Endothelial cell of umbilical vein (primary cell): ENCODE data around the gene FOXM1. TPM values are rescaled to one million over a fixed set of nuclear protein-coding genes. Genes with fewer than 3 reads are reported as not detected.

Experiments used
- BruUV-seq: library from RNA; stranded (reverse); fragments of 400-500 nt; replicated peaks from 2 replicates; lab custom pipeline; 2021; lab: Mats Ljungman, UMichigan
- CTCF ChIA-PET: fragments of 300-600, 350-600 bp; sonication (Branson Sonifier 250); formaldehyde crosslinking; loops from one replicate; lab custom pipeline; 2021; ENCODE audit warnings: antibody characterized with exemption, inconsistent platforms; lab: Charles Lee
- POLR2A ChIA-PET: fragments of 300-600, 350-600 bp; sonication (Branson Sonifier 250); formaldehyde crosslinking; loops from one replicate; lab custom pipeline; 2021; ENCODE audit warnings: antibody characterized with exemption, inconsistent platforms; lab: Charles Lee
- DNase-seq: peaks from one replicate; pipeline ENCODE4 v3.0.0-alpha.2; 2011; ENCODE audit warnings: low read depth, low spot score
- FAIRE-seq: peaks from 2 replicates; lab custom pipeline; 2011; peaks lifted over from hg19 to GRCh38; lab: Jason Lieb, UNC
- H2AFZ ChIP-seq: 2 replicates; pipeline ENCODE4 v1.6.0; 2012; ENCODE audit warnings: low read depth, low read length, control low read depth, inconsistent platforms
- H3K27ac ChIP-seq: 2 replicates; pipeline ENCODE4 v1.5.1; 2011; ENCODE audit warnings: low read depth, mild to moderate bottlenecking, control low read depth, low read length, moderate library complexity; ENCODE audit not compliant: insufficient read depth
- H3K27me3 ChIP-seq, 2 experiments: 2 replicates each; pipeline versions ENCODE4 v1.6.0 to v1.6.1; 2011; ENCODE audit warnings: low read length in 2 of 2, mixed read lengths in 1 of 2; ENCODE audit not compliant: control insufficient read depth in 2 of 2, insufficient read depth in 2 of 2
- H3K36me3 ChIP-seq, 2 experiments: 2 replicates in 1 of 2; 3 replicates in 1 of 2; pipeline ENCODE4 v1.5.1; 2011; ENCODE audit warnings: low read length in 2 of 2, mild to moderate bottlenecking in 1 of 2, moderate library complexity in 1 of 2; ENCODE audit not compliant: control insufficient read depth in 2 of 2, insufficient read depth in 2 of 2; ENCODE audit errors: extremely low read depth in 1 of 2
- H3K4me1 ChIP-seq: 3 replicates; pipeline ENCODE4 v1.5.1; 2011; ENCODE audit warnings: mild to moderate bottlenecking, low read length; ENCODE audit not compliant: control insufficient read depth, insufficient read depth; ENCODE audit errors: extremely low read depth
- H3K4me2 ChIP-seq: 2 replicates; pipeline ENCODE4 v1.6.1; 2011; ENCODE audit warnings: low read length, control low read depth, mixed read lengths; ENCODE audit not compliant: insufficient read depth
- H3K4me3 ChIP-seq, 3 experiments: fragments of 200-600 bp in 1 of 3; sonication (generic), shearing (Covaris generic) in 1 of 3; replicated peaks in 1 of 3; 2 replicates each; pipeline ENCODE4 v1.5.1; 2011 to 2016; ENCODE audit warnings: control low read depth in 3 of 3, low read length in 3 of 3, mild to moderate bottlenecking in 2 of 3, inconsistent platforms in 1 of 3, low read depth in 1 of 3, moderate library complexity in 1 of 3; ENCODE audit not compliant: insufficient read depth in 1 of 3
- H3K79me2 ChIP-seq: 2 replicates; pipeline ENCODE4 v1.6.0; 2012; ENCODE audit warnings: low read length, inconsistent platforms; ENCODE audit not compliant: control insufficient read depth, insufficient read depth
- H3K9ac ChIP-seq: replicated peaks from 2 replicates; pipeline ENCODE3; 2011; ENCODE audit warnings: low read length, control low read depth; ENCODE audit not compliant: insufficient read depth; ENCODE audit errors: extremely low read depth
- H3K9me1 ChIP-seq: replicated peaks from 3 replicates; pipeline ENCODE4 v1.6.0; 2011; ENCODE audit warnings: mild to moderate bottlenecking, low read length; ENCODE audit not compliant: control insufficient read depth, insufficient read depth; ENCODE audit errors: extremely low read depth
- H3K9me3 ChIP-seq: replicated peaks from 2 replicates; pipeline ENCODE4 v1.5.1; 2012; ENCODE audit warnings: low read length, inconsistent platforms; ENCODE audit not compliant: control insufficient read depth, insufficient read depth
- H4K20me1 ChIP-seq: replicated peaks from 2 replicates; pipeline ENCODE3; 2011; ENCODE audit warnings: mild to moderate bottlenecking, low read length; ENCODE audit not compliant: control insufficient read depth, insufficient read depth; ENCODE audit errors: extremely low read depth
- EZH2 ChIP-seq: IDR thresholded peaks from 2 replicates; pipeline ENCODE4 v1.6.1; 2012; ENCODE audit warnings: borderline replicate concordance, low read depth, mild to moderate bottlenecking, moderate library complexity, low read length, inconsistent platforms; ENCODE audit not compliant: severe bottlenecking
- FOS ChIP-seq: IDR thresholded peaks from 2 replicates; pipeline ENCODE4 v1.6.1; 2011; ENCODE audit warnings: mild to moderate bottlenecking, low read length, moderate library complexity, borderline replicate concordance; ENCODE audit not compliant: insufficient read depth
- GATA2 ChIP-seq: IDR thresholded peaks from 2 replicates; pipeline ENCODE4 v1.7.0; 2011; ENCODE audit warnings: low read depth, mild to moderate bottlenecking, moderate library complexity, mixed read lengths, low read length; ENCODE audit not compliant: insufficient read length, insufficient read depth
- JUN ChIP-seq: IDR thresholded peaks from 2 replicates; pipeline ENCODE4 v1.6.1; 2011; ENCODE audit warnings: borderline replicate concordance, low read depth; ENCODE audit not compliant: insufficient read length, insufficient read depth
- MYC ChIP-seq: IDR thresholded peaks from one replicate; pipeline ENCODE4 v1.6.1; 2011; ENCODE audit warnings: mild to moderate bottlenecking, low read depth, low read length
- POLR2A ChIP-seq: IDR thresholded peaks from 2 replicates; pipeline ENCODE4 v1.6.1; 2012; ENCODE audit warnings: low read depth, mild to moderate bottlenecking, control low read depth, low read length
- POLR2AphosphoS5 ChIP-seq: IDR thresholded peaks from 2 replicates; pipeline ENCODE4 v1.6.1; 2012; ENCODE audit warnings: low read depth, mild to moderate bottlenecking, control low read depth, low read length, moderate library complexity; ENCODE audit not compliant: insufficient read depth
- dilution Hi-C: fragments of 300-500 bp; cut with MboI; formaldehyde crosslinking; loops from one replicate; pipeline ENCODE4 v1.15.0; 2019; ENCODE audit warnings: low sequenced_read_pairs; ENCODE audit not compliant: extremely low pct_ligation_motif_present
- intact Hi-C: fragments of 100-400 bp; cut with micrococcal nuclease; formaldehyde crosslinking; loops from one replicate; pipeline ENCODE4 v1.10.0; 2022
- polyA plus RNA-seq, 4 experiments: library from polyadenylated mRNA; depleted of rRNA in 3 of 4; stranded (reverse) in 3 of 4; unstranded in 1 of 4; fragments of >200 nt; gene quantifications; 2 replicates each; pipeline versions ENCODE4 v1.2.1 to v1.2.3, GENCODE V29; 2011 to 2012; ENCODE audit warnings: missing spikeins in 1 of 4
- total RNA-seq: library from RNA; stranded (reverse); gene quantifications from 2 replicates; pipeline ENCODE4 v1.2.3, GENCODE V29; 2021
- TF ChIP-seq, protein P1 (sequence below): IDR thresholded peaks from 2 replicates; pipeline ENCODE4 v1.6.1; 2011; ENCODE audit not compliant: insufficient read depth, insufficient read length
- TF ChIP-seq, protein P2 (sequence below), 2 donors: IDR thresholded peaks; 1 replicate in 1 of 2; 2 replicates in 1 of 2; pipeline ENCODE4 v1.5.1; 2011; ENCODE audit warnings: low read length in 2 of 2, mild to moderate bottlenecking in 2 of 2, moderate library complexity in 2 of 2, control low read depth in 1 of 2, inconsistent platforms in 1 of 2, low read depth in 1 of 2; ENCODE audit not compliant: insufficient read depth in 1 of 2; ENCODE audit errors: extremely low read depth in 1 of 2

Gene FOXM1
- total and polyA plus RNA-seq, 2 donors (not counting 3 experiments of a cell fraction or from before 2014, with no cell fraction given): 43.5 to 136 TPM

DNA sequence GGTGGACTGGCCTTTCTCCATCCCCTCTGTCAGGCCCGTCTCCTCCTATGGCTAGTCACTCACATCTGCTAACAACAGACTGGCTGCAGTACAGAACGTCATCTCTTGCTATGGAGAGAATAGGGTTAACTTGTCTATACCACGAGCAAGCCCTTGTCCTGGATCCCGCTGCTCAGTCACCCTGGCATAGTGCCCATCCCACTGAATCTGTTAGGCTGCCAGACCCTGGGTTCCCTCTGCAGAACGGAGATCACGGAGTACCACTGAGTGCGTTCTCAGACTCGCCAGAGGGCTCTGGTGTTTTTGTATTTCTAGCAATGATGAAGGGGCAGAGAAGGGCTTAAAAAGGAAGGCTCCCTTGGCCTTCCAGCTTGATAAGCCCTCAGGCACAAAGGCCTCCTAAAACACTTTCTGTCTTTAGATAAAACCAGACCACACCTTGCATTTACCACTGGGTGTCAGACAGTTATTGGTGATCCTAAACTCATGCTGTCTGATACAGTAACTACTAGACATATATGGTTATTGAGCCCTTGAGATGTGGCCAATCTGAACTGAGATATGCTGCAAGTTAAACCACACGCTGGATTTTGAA is 35.8 kb downstream of the FOXM1 start:
- ChIA-PET POLR2A (no interaction called here), CTCF (no interaction called here)
- H3K4me2 ChIP-seq: no peak overlapping the region
- no peaks in the 10 kb centered on the region for H3K27me3 ChIP-seq
- H3K79me2 ChIP-seq: no peaks in the 10 kb centered on the region
- H3K9me1 ChIP-seq: no peaks in the 10 kb centered on the region
- peaks cover 16% of the 10 kb centered on the region for H3K4me1 ChIP-seq
- intact Hi-C loops: no loop called here
- H3K36me3 ChIP-seq: no peaks in the 10 kb centered on the region
- dilution Hi-C loops: no loop called here
- no peaks in the 10 kb centered on the region for H3K9me3 ChIP-seq
- H3K4me3 ChIP-seq: no peak overlapping the region
- no peak overlapping the region for H3K9ac ChIP-seq
- no peak overlapping the region for H3K27ac ChIP-seq
- no peaks in the 10 kb centered on the region for H4K20me1 ChIP-seq
- no peak for TF ChIP-seq POLR2AphosphoS5
- TF ChIP-seq MYC: no peak
- no peak for TF ChIP-seq FOS
- TF ChIP-seq, protein P1, sequence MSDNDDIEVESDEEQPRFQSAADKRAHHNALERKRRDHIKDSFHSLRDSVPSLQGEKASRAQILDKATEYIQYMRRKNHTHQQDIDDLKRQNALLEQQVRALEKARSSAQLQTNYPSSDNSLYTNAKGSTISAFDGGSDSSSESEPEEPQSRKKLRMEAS: no peak
- no peak for TF ChIP-seq GATA2
- no peak for TF ChIP-seq JUN
- no peak for TF ChIP-seq POLR2A
- TF ChIP-seq, protein P2, sequence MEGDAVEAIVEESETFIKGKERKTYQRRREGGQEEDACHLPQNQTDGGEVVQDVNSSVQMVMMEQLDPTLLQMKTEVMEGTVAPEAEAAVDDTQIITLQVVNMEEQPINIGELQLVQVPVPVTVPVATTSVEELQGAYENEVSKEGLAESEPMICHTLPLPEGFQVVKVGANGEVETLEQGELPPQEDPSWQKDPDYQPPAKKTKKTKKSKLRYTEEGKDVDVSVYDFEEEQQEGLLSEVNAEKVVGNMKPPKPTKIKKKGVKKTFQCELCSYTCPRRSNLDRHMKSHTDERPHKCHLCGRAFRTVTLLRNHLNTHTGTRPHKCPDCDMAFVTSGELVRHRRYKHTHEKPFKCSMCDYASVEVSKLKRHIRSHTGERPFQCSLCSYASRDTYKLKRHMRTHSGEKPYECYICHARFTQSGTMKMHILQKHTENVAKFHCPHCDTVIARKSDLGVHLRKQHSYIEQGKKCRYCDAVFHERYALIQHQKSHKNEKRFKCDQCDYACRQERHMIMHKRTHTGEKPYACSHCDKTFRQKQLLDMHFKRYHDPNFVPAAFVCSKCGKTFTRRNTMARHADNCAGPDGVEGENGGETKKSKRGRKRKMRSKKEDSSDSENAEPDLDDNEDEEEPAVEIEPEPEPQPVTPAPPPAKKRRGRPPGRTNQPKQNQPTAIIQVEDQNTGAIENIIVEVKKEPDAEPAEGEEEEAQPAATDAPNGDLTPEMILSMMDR (IDR thresholded peaks at IDR 0.05; ENCODE audit: extremely low read depth in 1 of 2, insufficient read depth in 1 of 2, low read depth in 1 of 2, low read length in 2 of 2): no peak
- no peak for TF ChIP-seq EZH2
- FAIRE-seq: no peak
- no peak overlapping the region for H2AFZ ChIP-seq
- DNase-seq: no peak
- BruUV-seq: no TSS peak
